ENCODE data around the gene MAMDC2. TPM values are rescaled to one million over a fixed set of nuclear protein-coding genes. Genes with fewer than 3 reads are reported as not detected.

Gene MAMDC2
- total RNA-seq (2021; ENCODE audit: unreplicated experiment) (1.2 TPM), Bru-seq, nascent RNA (percentile 27 among the genes with signal in this experiment), BruChase-seq, experiment 1, labeled RNA remaining after a 6-hour chase (percentile 15 among the genes with signal in this experiment), BruChase-seq, experiment 2, labeled RNA remaining after a 2-hour chase (percentile 23 among the genes with signal in this experiment)
- 1.1 and 1.5 TPM in 2 replicates for polyA plus RNA-seq (2012)
- long read RNA-seq, partial matches to known transcripts = 0 of 1 reads
- long read RNA-seq, other reads (novel, unspliced or antisense) = 0 of 1 reads

- Histone ChIP-seq H2AFZ (ENCODE audit: low read depth, low read length, poor library complexity, severe bottlenecking) (peak within 1 kb of the TSS; percentile 86), H3K4me3 (replicated peaks in 1 of 2; ENCODE audit: low read depth in 1 of 2, low read length in 2 of 2) (peak within 1 kb of the TSS; percentile 43 to 64), H3K4me2 (ENCODE audit: low read length) (peak within 1 kb of the TSS; percentile 93), H3K27ac (ENCODE audit: low read depth, low read length) (peak within 1 kb of the TSS; percentile 19), H3K27me3 (ENCODE audit: insufficient read depth, low read length) (no peaks in the 10 kb centered on the region), H3K9ac (ENCODE audit: low read length) (peak within 1 kb of the TSS; percentile 43), H3K9me2 (ENCODE audit: insufficient read depth) (no peaks in the 10 kb centered on the region), H3K9me3 (ENCODE audit: control insufficient read depth in 1 of 2, insufficient read depth in 1 of 2, low read depth in 1 of 2, low read length in 2 of 2) (no peaks in the 10 kb centered on the region), H3K4me1 (ENCODE audit: control insufficient read depth in 1 of 2, insufficient read depth in 2 of 2, low read length in 2 of 2) (peaks cover 11 to 24% of the 10 kb centered on the region in 2 experiments; a peak in 3 of 4 replicates), H4K20me1 (ENCODE audit: insufficient read depth) (no peaks in the 10 kb centered on the region), H3K36me3 (ENCODE audit: control insufficient read depth in 1 of 2, insufficient read depth in 2 of 2, low read length in 2 of 2) (no peaks in the 10 kb centered on the region), H3K79me2 (ENCODE audit: insufficient read depth, low read length) (no peaks in the 10 kb centered on the region)
- BruUV-seq (replicated peaks) = no TSS peak
- ChIA-PET POLR2A (no interaction called here), CTCF (interaction anchor here (1.0 to 1.2 kb wide), 2 partner anchors 10 to 70 kb away, joined by 3 read pairs; no protein-coding TSS in a partner anchor), RAD21 (ENCODE audit: low non-redundant PET in 1 of 2, low total read pairs in 2 of 2, uncharacterized antibody in 2 of 2, unreplicated experiment in 2 of 2) (no interaction called here)
- peak; percentile 68 for ATAC-seq
- intact Hi-C loops (cut with micrococcal nuclease) = no loop called here
- DNase-seq (ENCODE audit: low read depth, low spot score) = no peak
- TF ChIP-seq REST (IDR thresholded peaks at IDR 0.05; ENCODE audit: low read depth) = no peak
- TF ChIP-seq CTCF (IDR thresholded peaks at IDR 0.05 in 2 of 3, conservative IDR thresholded peaks at IDR 0.05 in 1 of 3; ENCODE audit: borderline replicate concordance in 1 of 3, insufficient read depth in 1 of 3, low read depth in 2 of 3, low read length in 2 of 3) = no peak
- peak; percentile 10; the same call in 1 of the 2 replicates for TF ChIP-seq ZFX (IDR thresholded peaks at IDR 0.05)
Measured at GRCh38 chr9:70043689-70044489, at the start of gene MAMDC2. Gene MAMDC2 (plus strand): TSS chr9:70043848. CDS start chr9:70044198, 350 bp downstream.

Data from HCT116 (cell line).